ENCODE results near the gene LAMB1. TPM values are rescaled to one million over a fixed set of nuclear protein-coding genes. Genes with fewer than 3 reads are reported as not detected.
"Not testable (repeated sequence)": the region's sequence is repeated elsewhere in the genome, so short reads cannot be mapped to it uniquely, and the experiment has no call there.

Gene LAMB1
- total RNA-seq, 2 experiments from 2014 or later: 0.14 TPM; not detected in 1

- intact Hi-C loops (cut with micrococcal nuclease): no loop called here
- H3K4me3 Mint-ChIP-seq: no peak overlapping the region
- no peak for DNase-seq
- no peak overlapping the region for H3K27ac Mint-ChIP-seq
- peaks cover 10% of the 10 kb centered on the region for H3K36me3 Mint-ChIP-seq (ENCODE audit: low read depth)
- no peaks in the 10 kb centered on the region for H3K27me3 Mint-ChIP-seq (ENCODE audit: low read depth)
- no peaks in the 10 kb centered on the region for H3K9me3 Mint-ChIP-seq
- CTCF ChIA-PET: interaction anchor here (0.6 to 0.7 kb wide), 3 partner anchors 22 to 163 kb away, joined by 3 to 6 read pairs (median 3); no protein-coding TSS in a partner anchor
- H3K4me1 Mint-ChIP-seq (ENCODE audit: low read depth): peaks cover 16% of the 10 kb centered on the region
Measured at GRCh38 chr7:107933386-107934013, 69.5 kb downstream of the LAMB1 start.

- CTCF ChIA-PET: no interaction called here
- intact Hi-C loops (cut with micrococcal nuclease): no loop called here
- Mint-ChIP-seq H3K27ac (no peak overlapping the region), H3K36me3 (ENCODE audit: low read depth) (peaks cover 10% of the 10 kb centered on the region), H3K9me3 (no peaks in the 10 kb centered on the region), H3K4me3 (no peak overlapping the region), H3K4me1 (ENCODE audit: low read depth) (peaks cover 16% of the 10 kb centered on the region), H3K27me3 (ENCODE audit: low read depth) (no peaks in the 10 kb centered on the region)
- DNase-seq: no peak
Measured at GRCh38 chr7:107932805-107933204, 70.2 kb downstream of the LAMB1 start.

GRCh38 chr7:107931740-107932515 lies 71.0 kb downstream of the LAMB1 start:
- Mint-ChIP-seq H3K4me3 (no peak overlapping the region), H3K4me1 (ENCODE audit: low read depth) (peaks cover 14% of the 10 kb centered on the region), H3K27ac (no peak overlapping the region), H3K36me3 (ENCODE audit: low read depth) (peaks cover 16% of the 10 kb centered on the region), H3K27me3 (ENCODE audit: low read depth) (no peaks in the 10 kb centered on the region), H3K9me3 (no peaks in the 10 kb centered on the region)
- CTCF ChIA-PET: no interaction called here
- DNase-seq: no peak
- intact Hi-C loops (cut with micrococcal nuclease): no loop called here

GRCh38 chr7:107926481-107926880 lies 76.5 kb downstream of the LAMB1 start:
- Mint-ChIP-seq H3K9me3 (no peaks in the 10 kb centered on the region), H3K4me1 (ENCODE audit: low read depth) (peaks cover 30% of the 10 kb centered on the region), H3K27me3 (ENCODE audit: low read depth) (no peaks in the 10 kb centered on the region)

GRCh38 chr7:107924841-107925504 lies 78.0 kb downstream of the LAMB1 start:
- no peak overlapping the region for H3K4me3 Mint-ChIP-seq
- no peaks in the 10 kb centered on the region for H3K27me3 Mint-ChIP-seq (ENCODE audit: low read depth)
- DNase-seq: no peak
- H3K27ac Mint-ChIP-seq: peak overlapping the region; percentile 6
- peaks cover 37% of the 10 kb centered on the region for H3K4me1 Mint-ChIP-seq (ENCODE audit: low read depth)
- intact Hi-C loops (cut with micrococcal nuclease): no loop called here
- CTCF ChIA-PET: no interaction called here
- H3K36me3 Mint-ChIP-seq (ENCODE audit: low read depth): peaks cover 47% of the 10 kb centered on the region
- no peaks in the 10 kb centered on the region for H3K9me3 Mint-ChIP-seq

More at GRCh38 chr7:107926481-107926880, 76.5 kb downstream of the LAMB1 start:
- H3K27ac Mint-ChIP-seq: no peak overlapping the region
- peaks cover 35% of the 10 kb centered on the region for H3K36me3 Mint-ChIP-seq (ENCODE audit: low read depth)
- DNase-seq: no peak
- CTCF ChIA-PET: interaction anchor here (0.6 to 1.3 kb wide), 2 partner anchors 9 to 47 kb away, joined by 3 to 4 read pairs; no protein-coding TSS in a partner anchor
- no peak overlapping the region for H3K4me3 Mint-ChIP-seq
- intact Hi-C loops (cut with micrococcal nuclease): no loop called here

GRCh38 chr7:107922886-107923285 lies 80.1 kb downstream of the LAMB1 start:
- H3K4me1 Mint-ChIP-seq (ENCODE audit: low read depth): peaks cover 42% of the 10 kb centered on the region
- intact Hi-C loops (cut with micrococcal nuclease): no loop called here
- no peak overlapping the region for H3K4me3 Mint-ChIP-seq
- CTCF ChIA-PET: interaction anchor here (1.7 kb wide), 1 partner anchor 223 kb away, joined by 3 read pairs; no protein-coding TSS in a partner anchor
- no peak overlapping the region for H3K27ac Mint-ChIP-seq
- no peaks in the 10 kb centered on the region for H3K9me3 Mint-ChIP-seq
- peaks cover 56% of the 10 kb centered on the region for H3K36me3 Mint-ChIP-seq (ENCODE audit: low read depth)
- DNase-seq: no peak
- H3K27me3 Mint-ChIP-seq (ENCODE audit: low read depth): no peaks in the 10 kb centered on the region

- not testable (repeated sequence) for H3K4me3 Mint-ChIP-seq
Measured at GRCh38 chr7:107921826-107922225, 81.1 kb downstream of the LAMB1 start.

GRCh38 chr7:107920048-107920772 lies 82.8 kb downstream of the LAMB1 start:
- peaks cover 49% of the 10 kb centered on the region for H3K4me1 Mint-ChIP-seq (ENCODE audit: low read depth)
- H3K36me3 Mint-ChIP-seq (ENCODE audit: low read depth): peaks cover 58% of the 10 kb centered on the region
- H3K27me3 Mint-ChIP-seq (ENCODE audit: low read depth): no peaks in the 10 kb centered on the region
- intact Hi-C loops (cut with micrococcal nuclease): no loop called here
- no peak overlapping the region for H3K27ac Mint-ChIP-seq
- DNase-seq: no peak
- CTCF ChIA-PET: interaction anchor here (0.6 to 2.3 kb wide), 2 partner anchors 225 to 441 kb away, joined by 3 to 8 read pairs; no protein-coding TSS in a partner anchor
- H3K9me3 Mint-ChIP-seq: no peaks in the 10 kb centered on the region
- no peak overlapping the region for H3K4me3 Mint-ChIP-seq

More at GRCh38 chr7:107921826-107922225, 81.1 kb downstream of the LAMB1 start:
- CTCF ChIA-PET: interaction anchor here (1.7 kb wide), 1 partner anchor 224 kb away, joined by 3 read pairs; no protein-coding TSS in a partner anchor
- H3K27me3 Mint-ChIP-seq (ENCODE audit: low read depth); intact Hi-C loops (cut with micrococcal nuclease); DNase-seq; H3K27ac Mint-ChIP-seq; H3K9me3 Mint-ChIP-seq: not testable (repeated sequence)
- Mint-ChIP-seq H3K36me3 (ENCODE audit: low read depth) (peaks cover 61% of the 10 kb centered on the region), H3K4me1 (ENCODE audit: low read depth) (peaks cover 49% of the 10 kb centered on the region)

- CTCF ChIA-PET: interaction anchor here (0.6 to 2.3 kb wide), 4 partner anchors 11 to 226 kb away, joined by 3 to 8 read pairs (median 4); no protein-coding TSS in a partner anchor
Measured at GRCh38 chr7:107918948-107919347, 84.0 kb downstream of the LAMB1 start.

GRCh38 chr7:107917763-107918651 lies 85.0 kb downstream of the LAMB1 start:
- CTCF ChIA-PET: interaction anchor here (0.6 to 2.3 kb wide), 3 partner anchors 9 to 227 kb away, joined by 3 to 8 read pairs (median 4); no protein-coding TSS in a partner anchor
- Mint-ChIP-seq H3K4me3 (no peak overlapping the region), H3K36me3 (ENCODE audit: low read depth) (peaks cover 67% of the 10 kb centered on the region), H3K4me1 (ENCODE audit: low read depth) (peaks cover 47% of the 10 kb centered on the region), H3K27me3 (ENCODE audit: low read depth) (no peaks in the 10 kb centered on the region), H3K27ac (peak overlapping the region; percentile 11), H3K9me3 (no peaks in the 10 kb centered on the region)
- intact Hi-C loops (cut with micrococcal nuclease): no loop called here
- no peak for DNase-seq

More at GRCh38 chr7:107918948-107919347, 84.0 kb downstream of the LAMB1 start:
- Mint-ChIP-seq H3K9me3 (no peaks in the 10 kb centered on the region), H3K4me3 (no peak overlapping the region), H3K36me3 (ENCODE audit: low read depth) (peaks cover 62% of the 10 kb centered on the region), H3K27ac (no peak overlapping the region), H3K4me1 (ENCODE audit: low read depth) (peaks cover 45% of the 10 kb centered on the region), H3K27me3 (ENCODE audit: low read depth) (no peaks in the 10 kb centered on the region)
- DNase-seq: no peak
- intact Hi-C loops (cut with micrococcal nuclease): no loop called here

- Mint-ChIP-seq H3K4me3 (no peak overlapping the region), H3K4me1 (ENCODE audit: low read depth) (peaks cover 42% of the 10 kb centered on the region), H3K27me3 (ENCODE audit: low read depth) (no peaks in the 10 kb centered on the region), H3K27ac (no peak overlapping the region), H3K36me3 (ENCODE audit: low read depth) (peaks cover 67% of the 10 kb centered on the region), H3K9me3 (no peaks in the 10 kb centered on the region)
- DNase-seq: no peak
- CTCF ChIA-PET: interaction anchor here (1.6 kb wide), 1 partner anchor 36 kb away, joined by 4 read pairs; no protein-coding TSS in a partner anchor
- intact Hi-C loops (cut with micrococcal nuclease): no loop called here
Measured at GRCh38 chr7:107915541-107915940, 87.4 kb downstream of the LAMB1 start.

Measured in activated naive CD4-positive, alpha-beta T cell treated with anti-CD3 and anti-CD28 coated beads for 36 hours (primary cell).